Tibial nerve (tissue), 4 donors: Measurements from ENCODE around the gene EPHA10. TPM values are rescaled to one million over a fixed set of nuclear protein-coding genes. Genes with fewer than 3 reads are reported as not detected.

Experiments
- DNase-seq, 2 donors: peaks; one replicate each; pipeline ENCODE4 v3.0.0-alpha.2; 2019; ENCODE audit warnings: low spot score in 2 of 2
- H3K27ac ChIP-seq, 4 donors: fragments of 200-600 bp; sonication (generic) in 3 of 4; one replicate each; pipeline ENCODE4 v1.5.1; 2017 to 2019; ENCODE audit warnings: mild to moderate bottlenecking in 1 of 4
- H3K27me3 ChIP-seq, 2 donors: fragments of 200-600 bp; sonication (generic) in 1 of 2; one replicate each; pipeline versions ENCODE4 v1.5.1 to v1.6.0; 2017 to 2019
- H3K36me3 ChIP-seq, 3 donors: fragments of 200-600 bp; sonication (generic); one replicate each; pipeline ENCODE4 v1.5.1; 2018 to 2019
- H3K4me1 ChIP-seq, 4 donors: fragments of 200-600 bp; sonication (generic) in 3 of 4; one replicate each; pipeline ENCODE4 v1.5.1; 2017 to 2019
- H3K4me3 ChIP-seq, 4 donors: fragments of 200-600 bp; sonication (generic) in 3 of 4; one replicate each; pipeline ENCODE4 v1.5.1; 2017 to 2019; ENCODE audit warnings: mild to moderate bottlenecking in 1 of 4, moderate library complexity in 1 of 4
- H3K9me3 ChIP-seq, 4 donors: fragments of 200-600 bp; sonication (generic) in 3 of 4; one replicate each; pipeline ENCODE4 v1.5.1; 2017 to 2019
- CTCF ChIP-seq, 5 experiments: fragments of 200-600 bp in 3 of 5; fragments of 450-650 bp in 2 of 5; sonication (generic) in 3 of 5; IDR thresholded peaks; one replicate each; pipeline ENCODE4 v1.5.1; 2016 to 2019; ENCODE audit warnings: antibody characterized with exemption in 5 of 5, mild to moderate bottlenecking in 3 of 5, moderate library complexity in 2 of 5
- EP300 ChIP-seq, 2 donors: sonication (generic); formaldehyde crosslinking; IDR thresholded peaks; one replicate each; pipeline ENCODE4 v1.6.1; 2017; ENCODE audit warnings: antibody characterized with exemption in 2 of 2, mild to moderate bottlenecking in 1 of 2
- POLR2A ChIP-seq, 2 donors: fragments of 450-650 bp; IDR thresholded peaks; one replicate each; pipeline ENCODE4 v1.6.1; 2017; ENCODE audit warnings: antibody characterized with exemption in 2 of 2, mild to moderate bottlenecking in 2 of 2, moderate library complexity in 2 of 2
- WGBS, 2 donors: methylation state at CpG; one replicate each; pipeline ENCODE4 v1.1.5; 2018; 5-methylcytosine and 5-hydroxymethylcytosine counted together
- total RNA-seq, 4 donors: library from RNA; depleted of rRNA; stranded (reverse); fragments of >200 nt; gene quantifications; one replicate each; pipeline ENCODE4 v1.1.0, GENCODE V29; 2016

Gene EPHA10
- under 1 TPM in 3 of 4 donors, not detected in 1; under 0.01 to 0.30 (median 0.21) TPM for total RNA-seq

GRCh38 chr1:37764888-37765441 lies at the start of gene EPHA10:
EPHA10 (minus strand) TSS chr1:37765120; CDS start chr1:37765066, 54 bp downstream.
- no peak for DNase-seq
- Histone ChIP-seq H3K27ac (no peak within 1 kb of the TSS), H3K36me3 (no peaks in the 10 kb centered on the region), H3K9me3 (peaks cover 0 to 12% (median 0%) of the 10 kb centered on the region in 4 donors), H3K4me1 (peaks cover 0 to 12% (median 2%) of the 10 kb centered on the region in 4 donors), H3K4me3 (no peak within 1 kb of the TSS), H3K27me3 (peaks cover 0 to 95% of the 10 kb centered on the region in 2 donors)
- TF ChIP-seq EP300 (IDR thresholded peaks at IDR 0.05) = no peak
- no peak for TF ChIP-seq POLR2A (IDR thresholded peaks at IDR 0.05)
- TF ChIP-seq CTCF (IDR thresholded peaks at IDR 0.05) = no peak
- 3% methylated on average over 18 to 26 of the region's 33 CpGs for WGBS, 2 donors

GRCh38 chr1:37814252-37814651 lies 49.3 kb upstream of the EPHA10 start:
- DNase-seq = no peak
- H3K27ac ChIP-seq = no peak overlapping the region
- no peaks in the 10 kb centered on the region for H3K9me3 ChIP-seq
- no peak overlapping the region for H3K4me3 ChIP-seq
- H3K4me1 ChIP-seq = peaks cover 0 to 33% (median 12%) of the 10 kb centered on the region in 4 donors
- H3K36me3 ChIP-seq = peaks cover 0 to 33% (median 3%) of the 10 kb centered on the region in 3 donors
- TF ChIP-seq EP300 (IDR thresholded peaks at IDR 0.05) = no peak
- TF ChIP-seq CTCF (IDR thresholded peaks at IDR 0.05) = no peak
- TF ChIP-seq POLR2A (IDR thresholded peaks at IDR 0.05) = no peak
- WGBS, 2 donors = 71 to 87% methylated on average over 7 of the region's 7 CpGs
- H3K27me3 ChIP-seq = no peaks in the 10 kb centered on the region

GRCh38 chr1:37813529-37814145 lies 48.7 kb upstream of the EPHA10 start:
- 51 to 54% methylated on average over 2 of the region's 2 CpGs for WGBS, 2 donors
- Histone ChIP-seq H3K9me3 (no peaks in the 10 kb centered on the region), H3K27ac (no peak overlapping the region), H3K4me1 (peaks cover 0 to 40% (median 17%) of the 10 kb centered on the region in 4 donors), H3K4me3 (no peak overlapping the region), H3K27me3 (no peaks in the 10 kb centered on the region), H3K36me3 (peaks cover 0 to 27% (median 3%) of the 10 kb centered on the region in 3 donors)
- TF ChIP-seq CTCF (IDR thresholded peaks at IDR 0.05) (no peak), EP300 (IDR thresholded peaks at IDR 0.05) (no peak), POLR2A (IDR thresholded peaks at IDR 0.05) (no peak)
- no peak for DNase-seq

- Histone ChIP-seq H3K36me3 (peaks cover 0 to 28% (median 3%) of the 10 kb centered on the region in 3 donors), H3K4me1 (peaks cover 0 to 42% (median 23%) of the 10 kb centered on the region in 4 donors), H3K4me3 (no peak overlapping the region), H3K9me3 (no peaks in the 10 kb centered on the region), H3K27ac (no peak overlapping the region), H3K27me3 (no peaks in the 10 kb centered on the region)
- peak; percentile 23 to 64 for DNase-seq
- TF ChIP-seq CTCF (IDR thresholded peaks at IDR 0.05) (peak; percentile 48 to 76 (median 61)), POLR2A (IDR thresholded peaks at IDR 0.05) (no peak), EP300 (IDR thresholded peaks at IDR 0.05) (peak in 1 of 2 donors; percentile 16)
- 26 to 27% methylated on average over 7 of the region's 7 CpGs for WGBS, 2 donors
Observed at GRCh38 chr1:37811027-37811655, 46.2 kb upstream of the EPHA10 start.

- no peak for DNase-seq
- no peaks in the 10 kb centered on the region for H3K9me3 ChIP-seq
- TF ChIP-seq EP300 (IDR thresholded peaks at IDR 0.05) = no peak
- TF ChIP-seq POLR2A (IDR thresholded peaks at IDR 0.05) = no peak
- no peak for TF ChIP-seq CTCF (IDR thresholded peaks at IDR 0.05)
- H3K27me3 ChIP-seq = no peaks in the 10 kb centered on the region
- peaks cover 0 to 54% (median 23%) of the 10 kb centered on the region in 4 donors for H3K4me1 ChIP-seq
- H3K36me3 ChIP-seq = peaks cover 0 to 28% (median 0%) of the 10 kb centered on the region in 3 donors
- peak overlapping the region in 2 of 4 donors; percentile 94 to 97 for H3K27ac ChIP-seq
- 13 to 25% methylated on average over 2 of the region's 2 CpGs for WGBS, 2 donors
- no peak overlapping the region for H3K4me3 ChIP-seq
Observed at GRCh38 chr1:37809942-37810341, 45.0 kb upstream of the EPHA10 start.
